ENCODE measurements around the gene MYO9B. TPM values are rescaled to one million over a fixed set of nuclear protein-coding genes. Genes with fewer than 3 reads are reported as not detected.
A peak's percentile ranks its signal among the peaks of the same experiment; 100 is the strongest.

The MYO9B gene
- total and polyA plus RNA-seq, 9 donors: 18.0 to 55.5 (median 39.7) TPM

DNA sequence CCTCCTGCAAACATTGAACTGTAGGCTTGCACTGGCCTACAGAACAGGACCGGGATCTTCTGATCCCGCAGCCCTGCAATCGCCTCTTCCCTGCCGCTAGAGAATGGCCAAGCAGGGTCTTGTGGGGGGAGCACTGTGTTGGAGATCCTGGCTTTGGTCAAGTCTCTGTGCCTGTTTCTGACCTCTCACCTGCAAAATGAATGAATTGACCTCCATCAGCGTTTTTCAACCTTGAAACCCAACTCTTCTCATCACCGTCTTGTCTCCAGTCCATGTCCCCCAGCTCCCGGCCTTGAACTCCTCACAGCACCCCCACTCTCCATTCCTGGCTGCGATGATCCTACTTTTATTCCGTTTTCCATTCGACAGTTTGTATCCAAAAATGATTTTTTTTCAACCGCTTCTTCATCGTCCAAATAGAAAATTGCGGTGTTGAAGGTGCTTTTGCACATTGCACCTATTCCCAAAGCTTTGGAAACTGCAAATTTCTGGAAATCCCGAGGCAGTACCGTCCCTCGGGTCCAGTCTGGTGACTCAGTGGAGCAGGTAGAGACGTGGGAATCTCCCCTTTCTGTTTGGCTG lies 2.0 kb downstream of the MYO9B start:
- H3K27ac ChIP-seq (ENCODE audit: low read length): no peak overlapping the region
- no peak overlapping the region for H3K4me3 ChIP-seq (ENCODE audit: low read length)
- peaks cover 40% of the 10 kb centered on the region for H3K4me1 ChIP-seq (ENCODE audit: control insufficient read depth, insufficient read depth, low read length)

DNA sequence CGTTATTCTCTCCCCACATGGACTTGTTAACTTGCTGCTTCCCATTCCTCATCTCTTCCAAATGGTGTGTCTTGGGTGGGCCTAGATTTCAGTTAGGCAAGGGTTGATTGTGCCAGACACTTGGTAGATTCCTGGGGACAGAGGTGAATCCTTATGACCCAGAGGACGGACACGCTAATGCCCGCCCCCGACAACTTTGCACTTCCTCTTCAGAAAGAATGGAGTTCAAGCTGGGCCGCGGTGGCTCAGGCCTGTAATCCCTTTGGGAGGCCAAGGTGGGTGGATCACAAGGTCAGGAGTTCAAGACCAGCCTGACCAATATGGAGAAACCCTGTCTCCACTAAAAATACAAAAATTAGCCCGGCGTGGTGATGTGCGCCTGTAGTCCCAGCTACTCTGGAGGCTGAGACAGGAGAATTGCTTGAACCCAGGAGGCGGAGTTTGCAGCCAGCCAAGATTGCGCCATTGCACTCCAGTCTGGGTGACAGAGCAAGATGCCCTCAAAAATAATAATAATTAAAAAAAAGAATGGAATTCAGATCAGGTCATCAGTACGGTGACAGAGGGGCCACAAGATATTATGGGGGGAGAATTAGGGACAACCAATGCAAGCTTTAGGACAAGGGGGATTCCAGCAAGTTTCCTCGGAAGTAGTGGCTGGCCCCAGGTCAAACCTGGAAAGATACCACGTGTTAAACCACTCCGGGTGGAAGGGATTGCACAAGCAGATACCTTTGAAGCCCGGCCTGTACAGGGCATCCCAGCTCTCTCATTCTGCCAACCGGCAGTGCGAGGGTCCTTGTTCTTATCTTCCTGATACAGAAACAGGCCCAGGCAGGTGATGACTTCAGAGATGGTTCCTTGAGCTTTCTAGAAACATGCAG lies 2.7 kb downstream of the MYO9B start:
- Histone ChIP-seq H3K27ac (ENCODE audit: low read length) (no peak overlapping the region), H3K36me3 (ENCODE audit: control insufficient read depth, insufficient read depth, low read length) (peaks cover 3% of the 10 kb centered on the region), H3K4me1 (ENCODE audit: control insufficient read depth, insufficient read depth, low read length) (peaks cover 40% of the 10 kb centered on the region), H3K4me3 (ENCODE audit: low read length) (no peak overlapping the region), H3K27me3 (ENCODE audit: control insufficient read depth, insufficient read depth, low read length) (no peaks in the 10 kb centered on the region), H3K9me3 (replicated peaks; ENCODE audit: control insufficient read depth, low read depth, low read length) (no peaks in the 10 kb centered on the region)
- 81% methylated on average over 9 of the region's 19 CpGs for WGBS (ENCODE audit: insufficient coverage)
- DNase-seq: no peak

More for the DNA sequence above, 2.0 kb downstream of the MYO9B start:
- 89% methylated on average over 14 of the region's 17 CpGs for WGBS (ENCODE audit: insufficient coverage)
- Histone ChIP-seq H3K27me3 (ENCODE audit: control insufficient read depth, insufficient read depth, low read length) (no peaks in the 10 kb centered on the region), H3K36me3 (ENCODE audit: control insufficient read depth, insufficient read depth, low read length) (peaks cover 9% of the 10 kb centered on the region), H3K9me3 (replicated peaks; ENCODE audit: control insufficient read depth, low read depth, low read length) (no peaks in the 10 kb centered on the region)
- no peak for DNase-seq

DNA sequence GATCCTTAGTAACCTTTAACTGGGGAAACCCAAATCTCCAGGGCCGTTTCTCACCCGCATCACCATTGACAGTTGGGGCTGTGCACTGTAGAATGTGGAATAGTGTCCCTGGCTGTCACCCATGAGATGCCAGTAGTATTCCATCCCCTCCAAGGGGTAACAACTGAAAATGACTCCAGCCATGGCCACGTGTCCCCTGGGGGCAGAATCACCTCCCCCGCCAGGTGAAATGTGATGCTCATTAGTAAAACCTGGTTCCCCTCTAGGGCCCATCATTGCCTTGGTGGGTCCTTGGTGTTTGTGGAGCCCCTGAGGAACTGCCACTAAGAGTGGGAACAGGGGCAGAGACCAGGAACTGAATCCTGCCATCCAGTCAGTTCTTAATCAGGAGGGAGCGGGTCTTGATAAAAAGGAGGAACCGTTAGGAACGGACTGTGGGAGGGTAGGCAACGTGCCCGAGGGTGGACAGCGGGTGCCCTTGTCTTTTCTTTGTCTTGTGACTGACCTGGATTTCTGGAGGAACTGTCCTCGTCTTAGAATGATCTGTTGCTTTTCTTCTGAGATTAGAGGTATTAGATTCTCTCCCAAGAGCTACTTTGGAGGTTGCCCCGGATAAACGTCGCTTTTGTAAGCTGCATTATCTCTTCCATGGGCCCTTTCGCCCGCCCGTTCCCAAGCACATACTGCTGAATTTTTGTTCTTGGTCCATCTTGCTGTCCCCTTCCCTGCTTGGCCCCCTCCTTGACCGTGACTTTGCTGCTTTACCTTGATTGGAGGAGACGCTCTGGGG lies 3.5 kb downstream of the MYO9B start:
- no peaks in the 10 kb centered on the region for H3K9me3 ChIP-seq (replicated peaks; ENCODE audit: control insufficient read depth, low read depth, low read length)
- peaks cover 2% of the 10 kb centered on the region for H3K36me3 ChIP-seq (ENCODE audit: control insufficient read depth, insufficient read depth, low read length)
- H3K4me3 ChIP-seq (ENCODE audit: low read length): no peak overlapping the region
- no peak for DNase-seq
- peak overlapping the region; percentile 74 for H3K27ac ChIP-seq (ENCODE audit: low read length)
- 76% methylated on average over 10 of the region's 19 CpGs for WGBS (ENCODE audit: insufficient coverage)
- H3K27me3 ChIP-seq (ENCODE audit: control insufficient read depth, insufficient read depth, low read length): no peaks in the 10 kb centered on the region
- H3K4me1 ChIP-seq (ENCODE audit: control insufficient read depth, insufficient read depth, low read length): peaks cover 39% of the 10 kb centered on the region

DNA sequence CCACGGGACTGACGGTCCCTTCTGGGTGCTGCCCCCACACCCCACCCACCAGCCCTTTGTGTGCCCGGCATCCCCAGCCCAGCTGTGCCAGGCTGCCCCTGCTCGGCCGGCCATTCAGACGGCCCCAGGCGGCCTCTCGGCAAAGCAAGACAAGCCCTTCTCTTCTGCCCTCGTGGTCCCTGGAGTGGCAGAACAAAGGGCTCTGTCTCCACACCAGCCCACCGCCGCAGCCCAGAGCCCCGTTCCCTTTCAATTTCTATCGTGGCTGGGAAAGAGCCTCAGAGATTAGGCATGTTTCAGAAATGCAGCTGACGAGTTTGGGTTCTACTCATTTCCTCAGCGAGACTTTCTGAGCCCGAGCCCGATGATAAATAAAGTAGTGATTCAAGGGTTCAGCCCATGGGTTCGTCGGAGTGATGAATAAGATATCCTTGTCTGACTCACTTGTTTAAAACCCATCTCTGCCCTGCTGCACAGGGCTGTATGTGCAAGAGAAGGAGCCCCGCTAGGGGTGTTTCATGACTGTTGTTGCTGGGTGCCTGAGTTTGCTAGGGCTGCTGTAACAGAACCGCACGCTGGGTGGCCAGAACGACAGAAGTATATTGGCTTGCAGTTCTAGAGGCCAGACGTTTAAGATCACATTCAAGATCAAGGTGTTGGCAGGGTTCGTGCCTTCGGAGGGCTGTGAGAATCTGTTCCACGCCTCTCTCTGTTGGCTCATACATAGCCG lies 4.3 kb downstream of the MYO9B start:
- DNase-seq: peak; percentile 75
- Histone ChIP-seq H3K4me1 (ENCODE audit: control insufficient read depth, insufficient read depth, low read length) (peaks cover 31% of the 10 kb centered on the region), H3K36me3 (ENCODE audit: control insufficient read depth, insufficient read depth, low read length) (peaks cover 2% of the 10 kb centered on the region), H3K9me3 (replicated peaks; ENCODE audit: control insufficient read depth, low read depth, low read length) (no peaks in the 10 kb centered on the region), H3K4me3 (ENCODE audit: low read length) (no peak overlapping the region), H3K27ac (ENCODE audit: low read length) (peak overlapping the region; percentile 74), H3K27me3 (ENCODE audit: control insufficient read depth, insufficient read depth, low read length) (no peaks in the 10 kb centered on the region)
- 53% methylated on average over 22 of the region's 28 CpGs for WGBS (ENCODE audit: insufficient coverage)

DNA sequence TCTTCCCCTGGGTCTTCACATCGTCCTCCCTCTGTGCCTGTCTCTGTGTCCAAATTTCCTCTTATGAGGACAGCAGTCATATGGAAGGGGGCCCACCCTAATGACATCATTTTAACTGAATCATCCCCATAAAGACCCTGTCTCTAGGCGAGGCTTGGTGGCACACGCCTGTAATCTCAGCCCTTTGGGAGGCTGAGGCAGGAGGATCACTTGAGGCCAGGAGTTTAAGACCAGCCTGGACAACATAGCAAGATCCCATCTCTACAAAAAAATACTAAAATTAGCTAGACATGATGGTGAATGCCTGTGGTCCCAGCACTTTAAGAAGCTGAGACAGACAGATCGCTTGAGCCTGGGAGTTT lies 4.8 kb downstream of the MYO9B start:
- Histone ChIP-seq H3K4me1 (ENCODE audit: control insufficient read depth, insufficient read depth, low read length) (peaks cover 31% of the 10 kb centered on the region), H3K27ac (ENCODE audit: low read length) (peak overlapping the region; percentile 37), H3K9me3 (replicated peaks; ENCODE audit: control insufficient read depth, low read depth, low read length) (no peaks in the 10 kb centered on the region), H3K36me3 (ENCODE audit: control insufficient read depth, insufficient read depth, low read length) (peaks cover 2% of the 10 kb centered on the region), H3K4me3 (ENCODE audit: low read length) (no peak overlapping the region), H3K27me3 (ENCODE audit: control insufficient read depth, insufficient read depth, low read length) (no peaks in the 10 kb centered on the region)
- no peak for DNase-seq
- 20% methylated on average over 1 of the region's 4 CpGs for WGBS (ENCODE audit: insufficient coverage)

DNA sequence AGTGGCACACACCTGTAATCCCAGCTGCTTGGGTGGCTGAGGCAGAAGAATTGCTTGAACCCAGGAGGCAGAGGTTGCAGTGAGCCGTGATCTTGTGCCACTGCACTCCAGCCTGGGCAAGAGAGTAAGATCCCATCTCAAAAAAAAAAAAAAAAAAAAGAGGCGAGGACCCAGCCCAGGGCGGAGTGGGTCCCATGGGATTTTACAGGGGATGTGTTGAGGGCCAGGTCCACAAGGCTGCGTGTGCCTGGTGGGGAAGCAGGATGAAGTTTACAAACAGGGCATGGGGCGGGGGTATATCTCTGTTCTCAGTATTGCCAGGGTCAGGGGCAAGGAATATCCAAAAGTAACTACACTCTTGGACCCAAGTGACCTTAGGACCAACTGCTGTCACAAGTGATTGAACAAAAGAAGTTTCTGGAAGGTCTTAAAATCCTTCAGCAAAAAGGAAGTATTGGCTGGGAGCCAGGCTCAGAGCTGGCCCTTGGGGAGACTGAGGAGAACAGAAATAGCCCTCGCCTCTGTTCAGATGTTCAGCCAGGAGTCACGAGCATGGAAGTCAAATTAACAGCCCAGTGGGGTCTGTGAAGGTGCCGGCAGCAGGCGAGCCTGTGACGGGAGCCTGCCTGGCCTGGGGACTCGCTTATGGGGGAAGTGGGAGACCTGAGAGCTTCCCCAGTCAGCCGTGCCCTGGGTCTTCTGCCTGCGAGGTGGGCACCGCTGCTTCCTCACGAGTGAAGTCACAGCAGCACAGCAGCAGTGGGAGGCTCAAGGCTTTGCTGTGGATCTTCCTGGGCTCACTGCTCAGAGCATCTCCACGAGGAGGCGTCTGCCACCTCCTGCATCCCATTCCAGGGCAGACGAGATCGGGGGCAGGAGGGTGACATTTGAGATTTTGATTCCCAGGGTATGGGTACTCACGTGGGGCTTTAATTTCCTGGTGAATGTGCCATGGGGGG lies 6.4 kb downstream of the MYO9B start:
- WGBS (ENCODE audit: insufficient coverage): 29% methylated on average over 10 of the region's 20 CpGs
- DNase-seq: peak; percentile 61
- H3K27ac ChIP-seq (ENCODE audit: low read length): no peak overlapping the region
- H3K9me3 ChIP-seq (replicated peaks; ENCODE audit: control insufficient read depth, low read depth, low read length): no peaks in the 10 kb centered on the region
- no peaks in the 10 kb centered on the region for H3K27me3 ChIP-seq (ENCODE audit: control insufficient read depth, insufficient read depth, low read length)
- peaks cover 25% of the 10 kb centered on the region for H3K4me1 ChIP-seq (ENCODE audit: control insufficient read depth, insufficient read depth, low read length)
- H3K36me3 ChIP-seq (ENCODE audit: control insufficient read depth, insufficient read depth, low read length): peaks cover 12% of the 10 kb centered on the region
- H3K4me3 ChIP-seq (ENCODE audit: low read length): no peak overlapping the region

DNA sequence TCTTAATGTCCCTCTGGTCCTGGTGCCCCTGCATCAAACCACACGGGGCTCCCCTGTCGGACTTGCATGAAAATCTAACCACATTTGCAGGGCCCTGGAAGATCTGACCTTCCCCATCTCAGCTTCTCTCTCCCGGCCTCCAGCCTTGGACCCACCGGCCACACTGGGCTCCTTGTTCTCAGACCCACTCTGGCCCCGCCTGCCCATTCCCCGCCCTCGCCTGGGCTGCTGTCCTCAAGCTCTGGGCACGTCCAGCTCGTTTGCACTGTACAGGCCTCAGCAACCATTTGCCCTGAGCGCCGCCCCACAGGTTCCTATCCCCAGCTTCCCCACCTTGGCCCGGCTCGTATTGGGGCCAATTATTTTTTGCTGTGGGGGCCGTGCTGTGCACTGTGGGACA lies 10.5 kb downstream of the MYO9B start:
- H3K4me3 ChIP-seq (ENCODE audit: low read length): no peak overlapping the region
- H3K27ac ChIP-seq (ENCODE audit: low read length): no peak overlapping the region
- H3K36me3 ChIP-seq (ENCODE audit: control insufficient read depth, insufficient read depth, low read length): peaks cover 9% of the 10 kb centered on the region
- 86% methylated on average over 14 of the region's 14 CpGs for WGBS (ENCODE audit: insufficient coverage)
- H3K27me3 ChIP-seq (ENCODE audit: control insufficient read depth, insufficient read depth, low read length): no peaks in the 10 kb centered on the region
- peaks cover 4% of the 10 kb centered on the region for H3K9me3 ChIP-seq (replicated peaks; ENCODE audit: control insufficient read depth, low read depth, low read length)
- DNase-seq: no peak
- peaks cover 13% of the 10 kb centered on the region for H3K4me1 ChIP-seq (ENCODE audit: control insufficient read depth, insufficient read depth, low read length)

DNA sequence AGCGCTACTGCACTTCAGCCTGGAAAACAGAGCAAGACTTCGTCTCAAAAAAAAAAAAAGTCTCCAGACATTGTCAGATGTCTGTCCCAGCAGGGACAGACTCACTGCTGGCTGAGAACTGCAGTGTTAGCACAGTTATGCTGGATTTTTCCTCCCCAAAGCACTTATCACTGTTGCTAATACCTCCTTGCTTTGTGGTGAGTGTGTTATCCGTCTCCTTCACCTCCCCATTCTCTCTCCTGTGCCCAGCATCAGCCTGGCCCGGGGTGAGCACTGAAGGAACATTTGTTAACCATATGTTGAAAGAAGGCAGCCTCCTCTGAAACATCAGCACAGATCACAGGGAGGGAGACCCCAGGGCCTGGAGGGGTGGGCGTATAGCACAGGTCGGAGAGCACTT lies 11.3 kb downstream of the MYO9B start:
- Histone ChIP-seq H3K4me1 (ENCODE audit: control insufficient read depth, insufficient read depth, low read length) (peaks cover 11% of the 10 kb centered on the region), H3K4me3 (ENCODE audit: low read length) (no peak overlapping the region), H3K9me3 (replicated peaks; ENCODE audit: control insufficient read depth, low read depth, low read length) (peaks cover 4% of the 10 kb centered on the region), H3K36me3 (ENCODE audit: control insufficient read depth, insufficient read depth, low read length) (peaks cover 9% of the 10 kb centered on the region), H3K27me3 (ENCODE audit: control insufficient read depth, insufficient read depth, low read length) (no peaks in the 10 kb centered on the region), H3K27ac (ENCODE audit: low read length) (no peak overlapping the region)
- WGBS (ENCODE audit: insufficient coverage): 75% methylated on average over 4 of the region's 6 CpGs
- no peak for DNase-seq

DNA sequence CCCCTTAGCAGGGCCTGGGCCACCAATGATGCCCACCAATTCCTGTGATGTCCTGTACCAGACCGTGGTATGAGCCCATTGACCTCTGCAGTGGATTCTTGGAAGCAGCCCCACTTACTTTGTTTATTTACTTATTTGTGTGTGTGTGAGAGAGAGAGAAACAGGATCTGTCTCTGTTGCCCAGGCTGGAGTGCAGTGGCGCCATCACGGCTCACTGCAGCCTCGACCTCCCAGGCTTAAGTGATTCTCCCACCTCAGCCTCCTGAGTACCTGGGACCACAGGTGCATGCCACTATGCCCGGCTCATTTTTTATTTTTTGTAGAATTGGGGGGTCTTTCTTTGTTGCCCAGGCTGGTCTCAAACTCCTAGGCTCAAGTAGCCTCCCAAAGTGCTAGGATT lies 13.0 kb downstream of the MYO9B start:
- Histone ChIP-seq H3K27ac (ENCODE audit: low read length) (no peak overlapping the region), H3K4me1 (ENCODE audit: control insufficient read depth, insufficient read depth, low read length) (peaks cover 5% of the 10 kb centered on the region), H3K36me3 (ENCODE audit: control insufficient read depth, insufficient read depth, low read length) (peaks cover 9% of the 10 kb centered on the region), H3K9me3 (replicated peaks; ENCODE audit: control insufficient read depth, low read depth, low read length) (peaks cover 4% of the 10 kb centered on the region), H3K4me3 (ENCODE audit: low read length) (no peak overlapping the region), H3K27me3 (ENCODE audit: control insufficient read depth, insufficient read depth, low read length) (no peaks in the 10 kb centered on the region)
- no peak for DNase-seq
- no CpG with 5 or more reads among the region's 5 CpGs for WGBS (ENCODE audit: insufficient coverage)

Data from muscle of leg (tissue), 11 donors.